Stomach (tissue), 9 donors: Measurements from ENCODE around the gene ELMO1. TPM values are rescaled to one million over a fixed set of nuclear protein-coding genes. Genes with fewer than 3 reads are reported as not detected.

Experiments
- DNase-seq, 2 donors: peaks; one replicate each; pipeline versions ENCODE4 v3.0.0 to v3.0.0-alpha.2; 2013 to 2019
- H3K27ac ChIP-seq, 5 donors: fragments of 200-600 bp in 4 of 5; sonication (generic) in 4 of 5; one replicate each; pipeline ENCODE4 v1.5.1; 2013 to 2019; ENCODE audit warnings: mild to moderate bottlenecking in 1 of 5, moderate library complexity in 1 of 5
- H3K27me3 ChIP-seq, 3 donors: fragments of 200-600 bp; sonication (generic); one replicate each; pipeline ENCODE4 v1.5.1; 2017 to 2019; ENCODE audit warnings: mixed run types in 1 of 3
- H3K36me3 ChIP-seq, 4 donors: fragments of 200-600 bp; sonication (generic); 1 replicate in 3 of 4; 2 replicates in 1 of 4; pipeline ENCODE4 v1.5.1; 2016 to 2019
- H3K4me1 ChIP-seq, 4 donors: fragments of 200-600 bp; sonication (generic); one replicate each; pipeline ENCODE4 v1.5.1; 2016 to 2019
- H3K4me3 ChIP-seq, 4 donors: fragments of 200-600 bp; sonication (generic) in 3 of 4; one replicate each; pipeline ENCODE4 v1.5.1; 2016 to 2019; ENCODE audit warnings: mild to moderate bottlenecking in 1 of 4
- H3K9me3 ChIP-seq, 4 donors: fragments of 200-600 bp; sonication (generic); one replicate each; pipeline ENCODE4 v1.5.1; 2016 to 2019
- EP300 ChIP-seq: sonication (generic); formaldehyde crosslinking; IDR thresholded peaks from one replicate; pipeline ENCODE4 v1.6.1; 2017; ENCODE audit warnings: antibody characterized with exemption
- POLR2A ChIP-seq, 4 donors: fragments of 450-650 bp; IDR thresholded peaks; one replicate each; pipeline ENCODE4 v1.6.1; 2016; ENCODE audit warnings: antibody characterized with exemption in 4 of 4, control low read depth in 2 of 4, mild to moderate bottlenecking in 1 of 4, moderate library complexity in 1 of 4
- POLR2AphosphoS5 ChIP-seq, 3 donors: sonication (generic); formaldehyde crosslinking; IDR thresholded peaks; one replicate each; pipeline ENCODE4 v1.6.1; 2016; ENCODE audit warnings: antibody characterized with exemption in 3 of 3
- WGBS, 5 donors: extraction: QIAGEN DNeasy Blood & Tissue Kit in 3 of 5; methylation state at CpG; one replicate each; pipeline versions ENCODE4 v1.1.5 to v1.1.7; 2013 to 2018; 5-methylcytosine and 5-hydroxymethylcytosine counted together
- intact Hi-C: fragments of 100-400 bp; cut with DNase I; formaldehyde crosslinking; loops from one replicate; pipeline ENCODE4 v1.15.1; 2023; ENCODE audit warnings: low total_unique reads
- polyA plus RNA-seq, 3 donors: library from polyadenylated mRNA; stranded (reverse); fragments of 200-250 nt; gene quantifications; one replicate each; pipeline ENCODE4 v1.2.3, GENCODE V29; 2013
- total RNA-seq, 5 donors: library from RNA; depleted of rRNA; stranded (reverse); fragments of >200 nt; gene quantifications; one replicate each; pipeline versions ENCODE4 v1.1.0 to v1.2.3, GENCODE V29; 2014 to 2016
- TF ChIP-seq, protein P1 (sequence below), 7 experiments: fragments of 450-650 bp in 4 of 7; fragments of 200-600 bp in 3 of 7; sonication (generic) in 3 of 7; IDR thresholded peaks; one replicate each; pipeline ENCODE4 v1.5.1; 2016 to 2019; ENCODE audit warnings: antibody characterized with exemption in 7 of 7, control low read depth in 2 of 7, mild to moderate bottlenecking in 1 of 7
- donor health status: healthy with polysubstance abuse.
- donor health status: Bipolar disorder and iron deficiency.
- donor health status: healthy.

ELMO1 gene
- total and polyA plus RNA-seq, 8 donors = 4.1 to 117 (median 44.8) TPM

DNA sequence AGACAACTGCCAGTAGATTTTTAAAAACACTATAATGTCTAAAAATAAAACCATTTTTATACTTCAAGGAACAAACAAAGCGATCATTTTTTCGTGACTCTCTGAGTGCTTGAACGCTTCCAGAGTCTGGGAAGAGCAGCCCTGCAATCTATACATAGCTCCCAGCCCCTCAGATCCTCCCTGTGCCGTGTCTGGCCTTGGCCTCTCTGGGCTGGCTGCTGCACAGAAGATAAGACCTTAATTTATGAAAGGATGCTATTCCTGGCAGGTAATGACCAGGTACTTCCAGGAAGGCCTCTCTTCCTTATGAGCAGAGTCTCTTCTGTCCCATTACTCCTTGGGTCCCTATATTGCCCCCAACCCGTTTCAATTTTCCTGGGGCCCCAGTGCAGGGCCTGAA is 523.5 kb downstream of the ELMO1 start:
- 77 to 89% (median 85%) methylated on average over 5 of the region's 5 CpGs for WGBS, 5 donors
- no peak for TF ChIP-seq POLR2AphosphoS5 (IDR thresholded peaks at IDR 0.05)
- TF ChIP-seq EP300 = no peak
- TF ChIP-seq, protein P1, sequence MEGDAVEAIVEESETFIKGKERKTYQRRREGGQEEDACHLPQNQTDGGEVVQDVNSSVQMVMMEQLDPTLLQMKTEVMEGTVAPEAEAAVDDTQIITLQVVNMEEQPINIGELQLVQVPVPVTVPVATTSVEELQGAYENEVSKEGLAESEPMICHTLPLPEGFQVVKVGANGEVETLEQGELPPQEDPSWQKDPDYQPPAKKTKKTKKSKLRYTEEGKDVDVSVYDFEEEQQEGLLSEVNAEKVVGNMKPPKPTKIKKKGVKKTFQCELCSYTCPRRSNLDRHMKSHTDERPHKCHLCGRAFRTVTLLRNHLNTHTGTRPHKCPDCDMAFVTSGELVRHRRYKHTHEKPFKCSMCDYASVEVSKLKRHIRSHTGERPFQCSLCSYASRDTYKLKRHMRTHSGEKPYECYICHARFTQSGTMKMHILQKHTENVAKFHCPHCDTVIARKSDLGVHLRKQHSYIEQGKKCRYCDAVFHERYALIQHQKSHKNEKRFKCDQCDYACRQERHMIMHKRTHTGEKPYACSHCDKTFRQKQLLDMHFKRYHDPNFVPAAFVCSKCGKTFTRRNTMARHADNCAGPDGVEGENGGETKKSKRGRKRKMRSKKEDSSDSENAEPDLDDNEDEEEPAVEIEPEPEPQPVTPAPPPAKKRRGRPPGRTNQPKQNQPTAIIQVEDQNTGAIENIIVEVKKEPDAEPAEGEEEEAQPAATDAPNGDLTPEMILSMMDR (IDR thresholded peaks at IDR 0.05) = no peak
- no peak for TF ChIP-seq POLR2A (IDR thresholded peaks at IDR 0.05)
- Histone ChIP-seq H3K4me3 (no peak overlapping the region), H3K4me1 (peaks cover 0 to 10% (median 2%) of the 10 kb centered on the region in 4 donors), H3K36me3 (no peaks in the 10 kb centered on the region), H3K9me3 (peaks cover 0 to 11% (median 2%) of the 10 kb centered on the region in 4 donors), H3K27ac (no peak overlapping the region), H3K27me3 (no peaks in the 10 kb centered on the region)
- DNase-seq = no peak
- intact Hi-C loops = no loop called here

DNA sequence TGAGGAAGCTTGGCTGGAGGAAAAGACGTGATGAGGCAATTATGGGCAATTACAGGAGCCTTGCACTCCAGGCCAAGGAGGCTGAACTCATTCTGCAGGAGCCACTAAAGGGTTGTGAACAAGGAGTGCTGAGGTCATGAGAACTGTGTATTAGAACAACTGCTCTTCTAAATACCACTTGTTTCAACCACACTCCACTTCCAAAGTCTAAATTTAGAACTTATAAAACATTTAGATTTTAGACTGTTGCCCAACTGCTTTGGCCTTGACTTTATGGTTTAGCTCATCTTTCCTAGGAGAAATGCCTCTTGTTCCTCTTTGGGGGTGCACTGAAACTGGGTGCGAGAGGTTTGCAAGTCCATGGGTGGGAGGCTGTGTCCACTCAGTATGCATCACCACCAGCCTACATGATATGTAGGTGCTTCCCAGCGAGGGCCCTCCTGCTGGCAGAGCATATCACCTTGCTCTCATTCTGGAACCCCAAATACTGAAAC is 524.7 kb downstream of the ELMO1 start:
- Histone ChIP-seq H3K9me3 (peaks cover 0 to 10% (median 2%) of the 10 kb centered on the region in 4 donors), H3K27me3 (no peaks in the 10 kb centered on the region), H3K27ac (no peak overlapping the region), H3K4me1 (peaks cover 0 to 10% (median 2%) of the 10 kb centered on the region in 4 donors), H3K4me3 (no peak overlapping the region), H3K36me3 (no peaks in the 10 kb centered on the region)
- TF ChIP-seq, protein P1 (IDR thresholded peaks at IDR 0.05) = no peak
- TF ChIP-seq POLR2AphosphoS5 (IDR thresholded peaks at IDR 0.05) = no peak
- no peak for DNase-seq
- 81 to 86% (median 84%) methylated on average over 3 of the region's 3 CpGs for WGBS, 5 donors
- intact Hi-C loops = no loop called here

DNA sequence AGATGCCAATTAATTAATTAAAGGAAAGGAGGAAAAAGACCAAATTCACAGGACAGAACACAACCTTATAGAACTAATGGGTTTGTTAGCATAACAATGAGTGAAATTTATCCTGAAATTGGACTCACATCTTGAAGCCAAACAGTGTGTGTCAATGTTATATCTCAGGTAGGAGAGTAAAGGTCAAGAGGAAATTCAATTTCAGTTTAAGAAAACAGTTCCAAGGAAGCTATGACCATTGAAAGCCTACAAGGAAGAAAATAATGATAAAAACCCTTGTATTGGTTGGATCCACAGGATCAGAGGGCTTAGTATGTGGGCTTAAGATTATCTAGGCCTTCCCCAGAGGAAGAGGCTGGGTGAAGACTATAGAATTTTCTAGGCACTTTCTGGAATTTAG is 525.5 kb downstream of the ELMO1 start:
- intact Hi-C loops = no loop called here
- peaks cover 0 to 10% (median 2%) of the 10 kb centered on the region in 4 donors for H3K4me1 ChIP-seq
- no peak for DNase-seq
- H3K9me3 ChIP-seq = peaks cover 0 to 6% (median 2%) of the 10 kb centered on the region in 4 donors
- no peak overlapping the region for H3K4me3 ChIP-seq
- H3K27me3 ChIP-seq = no peaks in the 10 kb centered on the region
- no peaks in the 10 kb centered on the region for H3K36me3 ChIP-seq
- TF ChIP-seq EP300 (no peak), POLR2AphosphoS5 (IDR thresholded peaks at IDR 0.05) (no peak), POLR2A (IDR thresholded peaks at IDR 0.05) (no peak)
- TF ChIP-seq, protein P1 (IDR thresholded peaks at IDR 0.05) = no peak
- H3K27ac ChIP-seq = no peak overlapping the region

DNA sequence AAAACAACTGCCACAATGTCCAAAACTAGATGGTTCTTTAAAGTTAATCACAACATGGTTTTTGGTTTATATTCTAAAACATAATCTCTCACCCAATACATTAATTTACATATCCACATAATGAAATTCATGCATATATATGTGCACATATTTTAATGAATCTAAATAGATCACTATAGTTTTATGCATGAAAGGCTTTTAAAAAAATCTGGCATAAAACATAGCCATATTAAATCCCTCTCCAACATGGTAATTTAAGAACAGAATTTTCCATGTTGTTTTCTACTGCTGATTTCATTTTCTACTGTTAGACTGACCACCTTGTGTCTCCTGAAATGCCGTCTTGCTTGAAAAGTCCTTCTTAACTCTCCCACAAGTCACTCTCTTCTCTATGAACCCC is 528.2 kb downstream of the ELMO1 start:
- H3K9me3 ChIP-seq = peaks cover 0 to 6% (median 2%) of the 10 kb centered on the region in 4 donors
- 96 to 100% (median 99%) methylated on average over 1 of the region's 1 CpG for WGBS, 5 donors
- TF ChIP-seq EP300 (no peak), POLR2A (IDR thresholded peaks at IDR 0.05) (no peak), POLR2AphosphoS5 (IDR thresholded peaks at IDR 0.05) (no peak)
- TF ChIP-seq, protein P1 (IDR thresholded peaks at IDR 0.05) = no peak
- no peak overlapping the region for H3K4me3 ChIP-seq
- no peak overlapping the region for H3K27ac ChIP-seq
- H3K36me3 ChIP-seq = no peaks in the 10 kb centered on the region
- DNase-seq = no peak
- intact Hi-C loops = no loop called here
- no peaks in the 10 kb centered on the region for H3K27me3 ChIP-seq
- H3K4me1 ChIP-seq = peaks cover 0 to 10% (median 2%) of the 10 kb centered on the region in 4 donors
